IPS-NIHi11 (cell line): ENCODE results near the gene AK9.
"Not testable (repeated sequence)": the region's sequence is repeated elsewhere in the genome, so short reads cannot be mapped to it uniquely, and the experiment has no call there.

ENCODE experiments used
- DNase-seq: peaks from one replicate; pipeline ENCODE4 v3.0.0; 2012; ENCODE audit warnings: mixed read lengths, low spot score

AK9 gene

DNA sequence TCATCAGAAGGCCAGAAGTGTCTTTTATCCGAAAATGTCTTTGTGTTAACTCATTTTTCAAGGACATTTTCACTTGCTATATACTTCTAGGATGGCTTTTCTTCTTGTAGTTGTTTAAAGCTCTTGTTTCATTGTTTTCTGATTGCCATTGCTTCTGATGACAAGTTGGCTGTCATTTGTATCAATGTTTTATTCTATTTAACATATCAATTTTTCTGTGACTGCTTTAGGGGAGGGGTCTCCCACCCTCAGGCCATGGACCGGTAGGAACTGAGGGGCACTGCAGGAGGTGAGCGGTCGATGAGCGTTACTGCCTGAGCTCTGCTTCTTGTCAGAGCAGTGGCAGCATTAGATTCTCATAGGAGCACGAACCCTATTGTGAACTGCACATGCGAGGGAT lies 65.8 kb downstream of the AK9 start:
- DNase-seq = no peak

DNA sequence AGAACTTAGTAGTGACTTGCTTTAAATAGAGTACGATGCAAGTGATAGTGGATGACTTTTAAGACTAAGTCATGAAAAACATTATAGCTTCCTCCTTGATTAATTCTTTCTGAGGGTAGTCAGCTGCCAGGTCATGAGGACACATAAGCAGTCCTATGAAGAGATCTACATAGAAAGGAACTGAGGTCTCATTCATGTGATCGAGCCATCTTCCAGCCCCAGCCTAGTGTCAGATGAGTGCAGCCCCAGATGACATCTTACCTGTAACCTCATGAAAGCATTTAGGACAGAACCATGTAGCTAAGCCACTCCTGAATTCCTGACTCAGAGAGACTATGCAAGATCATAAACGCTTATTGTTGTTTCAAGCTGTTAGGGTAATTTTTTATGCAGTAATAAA lies 67.7 kb downstream of the AK9 start:
- DNase-seq = no peak

DNA sequence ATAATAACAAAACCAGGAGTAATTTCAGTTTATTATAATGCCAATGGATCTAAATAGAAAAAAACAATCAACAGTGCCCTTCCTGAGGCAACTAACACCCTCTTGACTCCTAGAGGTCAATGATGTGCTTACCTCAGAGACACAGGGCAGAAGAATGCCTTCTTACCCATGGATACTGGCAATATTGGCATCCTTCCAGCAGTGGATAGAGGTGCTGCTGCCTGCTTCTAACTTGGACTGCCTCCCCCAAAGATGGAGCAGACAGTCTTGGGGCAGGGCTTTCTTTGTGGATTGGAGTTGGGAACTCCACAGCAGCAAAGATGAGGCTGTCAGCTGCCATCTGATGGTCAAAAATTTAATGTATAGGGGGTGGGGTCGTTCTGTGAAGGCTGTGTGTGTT lies 78.7 kb downstream of the AK9 start:
- DNase-seq = no peak

DNA sequence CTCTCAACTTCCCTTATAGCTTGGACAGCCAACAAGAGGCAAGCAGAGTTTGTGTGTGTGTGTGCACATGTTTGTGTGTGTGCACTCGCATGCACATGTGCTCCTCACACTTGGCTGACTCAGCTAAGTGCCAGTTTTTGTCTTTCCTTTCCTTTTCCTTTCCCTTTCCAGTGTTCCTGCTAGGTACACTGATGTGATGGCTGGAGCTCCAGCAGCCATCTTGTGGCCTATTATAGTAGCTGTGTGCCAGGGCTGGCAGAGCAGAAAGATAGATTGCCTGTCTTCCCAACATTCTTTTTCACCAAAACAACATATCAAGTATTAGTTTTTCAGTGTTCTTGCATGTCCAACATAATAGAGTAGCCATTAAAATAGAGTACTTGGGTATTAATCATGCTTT lies 79.5 kb downstream of the AK9 start:
- no peak for DNase-seq

DNA sequence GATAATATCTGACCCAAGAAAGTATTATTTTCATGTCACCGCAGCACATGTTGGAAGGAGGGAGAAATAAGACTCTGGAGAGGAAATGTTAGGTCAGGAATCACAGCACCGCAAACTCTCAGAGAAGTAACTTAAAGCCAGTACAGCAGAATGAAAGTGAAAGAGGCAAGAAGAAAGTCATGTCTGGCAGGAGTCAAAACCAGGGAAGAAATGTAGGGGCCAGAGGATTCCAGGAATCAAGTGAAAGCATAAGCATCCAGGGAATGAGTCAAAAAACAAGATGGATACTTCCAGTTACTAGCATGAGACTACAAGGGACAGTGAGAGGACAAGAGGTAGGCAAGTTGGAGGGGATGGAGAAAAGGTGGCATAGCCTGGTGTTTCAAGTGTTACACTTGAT lies 80.4 kb downstream of the AK9 start:
- DNase-seq = no peak

DNA sequence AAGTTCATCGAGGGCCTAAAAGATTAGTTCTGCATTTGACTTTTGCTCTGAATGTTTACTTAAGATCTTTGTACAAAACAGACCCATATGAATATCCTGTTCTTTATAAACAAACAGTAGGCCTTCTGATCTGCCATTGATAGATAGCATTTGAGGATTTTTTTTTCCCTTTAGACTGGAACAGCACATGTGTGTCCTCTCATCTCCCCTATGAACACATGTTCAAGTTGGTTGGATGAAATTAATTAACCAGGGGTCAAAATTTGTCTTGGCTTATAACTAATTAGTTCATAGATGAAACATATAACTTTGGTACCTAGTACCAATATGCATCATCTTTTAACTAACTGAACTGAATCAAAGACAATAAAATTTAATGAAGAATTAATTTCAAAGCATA lies 81.3 kb downstream of the AK9 start:
- DNase-seq = no peak

DNA sequence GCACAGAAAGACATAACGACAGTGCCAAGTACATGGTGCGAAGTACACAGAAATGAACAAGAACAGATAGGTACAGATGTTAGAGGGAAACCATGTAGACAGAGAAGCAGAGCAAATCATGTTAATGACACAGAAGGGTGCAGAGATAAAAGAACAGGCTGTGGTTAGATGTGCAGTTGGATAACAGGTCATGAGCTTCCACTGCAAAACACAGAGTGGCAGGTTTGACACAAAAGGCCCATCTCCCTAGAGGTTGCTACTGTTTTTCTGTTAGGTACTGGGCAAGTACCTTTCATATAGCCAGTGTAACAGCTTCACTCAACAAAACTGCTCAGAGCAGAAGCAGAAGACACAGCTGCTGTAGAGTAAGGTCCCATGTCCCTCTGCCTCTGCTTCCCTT lies 84.6 kb downstream of the AK9 start:
- no peak for DNase-seq

DNA sequence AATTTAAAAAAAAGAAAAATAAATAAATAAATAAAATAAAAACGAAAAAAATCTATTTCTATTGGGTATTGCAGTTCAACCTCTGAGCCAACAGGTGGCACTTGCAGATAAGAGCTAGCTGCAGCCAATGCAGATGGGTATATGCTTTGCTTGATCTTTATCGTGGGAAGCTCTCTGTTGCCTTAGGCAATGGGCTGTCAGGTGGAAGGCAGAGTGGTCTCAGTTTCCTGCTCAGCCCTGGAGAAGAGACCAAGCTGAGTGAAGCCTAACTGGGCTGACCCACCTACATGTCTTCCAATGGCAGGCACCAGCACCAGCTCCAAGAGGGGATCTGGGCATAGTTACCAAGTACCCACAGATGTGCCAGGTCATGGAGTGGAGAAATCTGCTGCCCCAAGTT lies 95.0 kb downstream of the AK9 start:
- peak; percentile 42 for DNase-seq

DNA sequence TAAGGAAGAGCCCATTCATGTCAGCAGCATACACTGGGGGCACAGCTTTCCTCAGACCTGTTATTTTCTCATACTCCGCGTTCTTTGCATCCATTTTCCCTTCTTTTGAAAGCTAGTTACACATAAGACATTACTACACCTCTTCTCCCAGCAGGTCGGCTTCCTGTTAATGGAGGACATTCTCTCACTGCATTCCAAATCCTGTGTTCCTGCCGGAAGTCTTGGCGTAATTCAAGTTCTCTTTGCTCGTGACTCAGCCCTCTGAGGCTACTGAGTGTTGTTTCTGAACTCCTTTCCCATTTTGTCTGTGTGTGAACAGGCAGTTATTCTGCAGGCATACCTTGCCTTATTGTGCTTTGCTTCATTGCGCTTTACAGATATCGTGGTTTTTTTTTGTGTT lies 110.5 kb downstream of the AK9 start:
- DNase-seq = peak; percentile 24

DNA sequence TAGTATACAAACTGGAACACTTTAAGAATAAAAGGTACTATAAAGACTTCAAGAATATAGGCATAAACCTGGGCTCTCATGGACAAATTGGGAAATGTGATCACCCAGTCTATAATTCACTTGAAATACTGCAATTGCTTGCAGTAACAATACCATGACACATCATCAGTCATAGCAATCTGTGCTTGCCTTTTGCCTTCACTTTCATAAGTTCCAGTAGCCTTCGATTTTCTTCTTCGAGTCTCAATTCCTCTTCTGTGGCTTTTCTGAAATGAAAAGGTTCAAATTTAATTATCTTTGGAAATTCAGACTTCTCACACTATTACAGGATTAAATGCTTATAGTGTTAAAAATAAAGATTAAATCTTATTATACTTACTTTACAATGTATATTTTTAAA lies 111.6 kb downstream of the AK9 start:
- DNase-seq = no peak

DNA sequence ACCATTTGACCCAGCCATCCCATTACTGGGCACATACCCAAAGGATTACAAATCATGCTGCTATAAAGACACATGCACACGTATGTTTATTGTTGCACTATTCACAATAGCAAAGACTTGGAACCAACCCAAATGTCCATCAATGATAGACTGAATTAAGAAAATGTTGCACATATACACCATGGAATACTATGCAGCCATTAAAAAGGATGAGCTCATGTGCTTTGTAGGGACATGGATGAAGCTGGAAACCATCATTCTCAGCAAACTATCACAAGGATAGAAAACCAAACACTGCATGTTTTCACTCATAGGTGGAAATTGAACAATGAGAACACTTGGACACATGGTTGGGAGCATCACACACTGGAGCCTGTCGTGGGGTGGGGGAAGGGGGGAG lies 121.1 kb downstream of the AK9 start:
- DNase-seq = not testable (repeated sequence)

DNA sequence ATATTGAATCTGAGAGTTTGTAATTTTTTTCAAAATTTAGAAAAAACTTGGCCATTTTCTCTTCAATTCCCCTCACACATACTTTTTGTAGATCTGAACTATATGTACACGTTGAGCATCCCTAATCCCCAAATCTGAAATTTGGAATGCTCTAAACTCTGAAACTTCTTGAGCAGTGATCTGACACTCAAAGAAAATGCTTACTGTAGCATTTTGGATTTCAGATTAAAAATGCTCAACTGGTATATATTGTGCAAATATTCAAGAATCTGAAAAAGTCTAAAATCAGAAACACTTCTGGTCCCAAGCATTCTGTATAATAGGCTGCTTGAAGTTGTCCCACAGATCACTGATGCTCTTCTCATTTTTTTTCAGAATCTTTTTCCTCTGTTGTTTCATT lies 129.2 kb downstream of the AK9 start:
- no peak for DNase-seq

DNA sequence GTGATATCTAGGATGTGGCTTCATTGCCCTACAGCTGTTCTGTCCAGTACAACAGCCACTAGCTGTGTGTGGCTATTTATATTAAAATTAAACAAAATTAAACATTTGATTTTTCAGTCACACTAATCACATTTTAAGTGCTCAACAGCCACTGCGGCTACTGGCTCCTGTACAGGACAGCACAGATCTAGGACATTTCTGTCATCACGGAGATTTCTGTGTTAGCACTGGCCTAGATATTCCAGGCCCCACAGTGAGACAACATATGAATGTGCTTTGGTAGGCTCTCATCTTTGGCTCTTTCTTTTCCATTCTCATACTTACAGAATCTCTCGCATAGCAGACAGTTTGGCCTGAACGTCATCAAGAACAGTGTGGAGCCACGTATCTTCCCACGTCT lies 159.6 kb downstream of the AK9 start:
- DNase-seq = no peak

DNA sequence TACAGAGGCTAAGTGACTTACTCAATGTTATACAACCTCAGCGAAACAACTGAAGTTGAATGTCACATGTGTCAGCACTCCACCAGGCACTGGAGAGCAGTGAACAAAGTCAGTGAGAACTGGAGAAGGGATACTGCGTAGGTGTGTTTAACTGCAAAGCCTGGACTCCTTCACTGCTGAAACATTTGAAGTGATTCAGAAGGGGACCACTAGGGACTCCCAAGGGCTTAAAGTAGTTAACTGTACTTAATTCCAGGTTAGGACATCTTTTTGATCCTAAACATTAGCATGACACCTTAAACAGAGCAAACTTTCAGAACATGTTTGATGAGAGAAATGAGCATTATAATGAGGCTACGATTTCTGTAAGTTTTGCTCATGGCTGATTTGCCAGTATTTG lies 163.0 kb downstream of the AK9 start:
- peak; percentile 62 for DNase-seq

DNA sequence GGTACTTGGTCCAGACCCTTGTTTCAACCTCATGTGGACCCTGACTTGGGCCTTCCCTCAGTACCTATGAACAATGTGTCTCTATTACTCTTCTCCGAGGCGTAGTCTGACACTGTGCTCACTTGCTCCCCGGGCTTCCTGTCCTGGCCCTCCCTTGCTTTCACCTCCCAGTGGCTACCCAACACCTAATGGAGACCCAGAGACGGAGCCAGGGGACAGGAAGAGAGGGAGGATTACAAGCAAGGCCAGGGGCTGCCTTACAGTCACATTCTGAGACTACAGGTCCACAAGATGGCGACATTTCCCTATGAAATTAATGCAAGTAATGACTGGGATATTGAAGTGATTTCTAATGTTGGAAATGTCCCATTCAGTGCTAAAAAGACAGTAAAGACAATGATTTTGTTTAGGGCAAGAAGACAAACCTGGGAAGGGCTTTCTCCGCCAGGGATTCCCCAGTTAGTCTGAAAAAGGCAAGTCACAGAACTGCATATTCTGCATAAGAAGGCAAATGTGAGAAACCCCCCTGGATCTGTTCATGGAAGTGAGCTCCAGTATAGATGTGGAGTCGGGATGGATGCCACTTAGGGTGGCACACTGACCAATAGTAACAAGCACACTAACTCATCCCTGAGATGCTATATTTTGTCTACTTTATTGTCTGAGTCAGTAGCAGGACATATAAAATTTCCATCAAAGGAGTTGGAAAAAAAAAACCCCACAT lies 163.9 kb downstream of the AK9 start:
- DNase-seq = peak; percentile 76

DNA sequence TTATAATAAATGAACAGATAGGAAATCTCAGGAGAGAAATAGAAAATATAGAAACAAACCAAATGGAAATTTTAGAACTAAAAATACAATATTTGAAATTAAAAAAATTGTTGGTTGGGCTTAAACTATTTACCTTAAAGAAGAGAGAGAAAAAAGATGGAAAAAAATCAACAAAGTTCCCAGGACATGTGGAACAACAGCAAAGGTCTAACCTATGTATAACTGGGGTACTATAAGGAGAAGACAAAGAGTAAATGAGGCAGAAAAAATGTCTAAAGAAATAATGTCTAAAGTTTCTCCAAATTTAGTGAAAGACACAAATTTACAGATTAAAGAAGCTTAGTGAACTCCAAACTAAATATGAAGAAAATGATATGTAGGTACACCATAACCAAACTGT lies 166.9 kb downstream of the AK9 start:
- DNase-seq = no peak

DNA sequence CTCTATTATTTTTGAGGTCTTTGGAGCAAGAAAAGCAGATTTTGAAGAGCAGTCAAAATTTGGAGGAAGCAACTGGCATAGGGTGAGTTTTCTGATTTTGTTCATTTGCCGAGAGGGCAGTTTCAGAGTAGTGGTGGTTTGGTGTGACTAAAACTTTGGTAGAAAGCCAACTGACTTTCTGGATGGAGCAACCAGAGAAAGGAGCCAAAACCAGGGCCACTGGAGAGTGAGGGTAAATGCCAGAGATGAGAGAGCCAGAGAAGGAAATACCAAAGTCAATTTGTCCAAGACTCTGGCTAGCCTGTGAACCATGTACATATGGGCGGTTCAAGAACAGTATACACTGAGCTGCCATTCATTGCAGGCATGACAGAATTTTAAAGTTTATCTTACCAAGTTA lies 167.5 kb downstream of the AK9 start:
- no peak for DNase-seq

DNA sequence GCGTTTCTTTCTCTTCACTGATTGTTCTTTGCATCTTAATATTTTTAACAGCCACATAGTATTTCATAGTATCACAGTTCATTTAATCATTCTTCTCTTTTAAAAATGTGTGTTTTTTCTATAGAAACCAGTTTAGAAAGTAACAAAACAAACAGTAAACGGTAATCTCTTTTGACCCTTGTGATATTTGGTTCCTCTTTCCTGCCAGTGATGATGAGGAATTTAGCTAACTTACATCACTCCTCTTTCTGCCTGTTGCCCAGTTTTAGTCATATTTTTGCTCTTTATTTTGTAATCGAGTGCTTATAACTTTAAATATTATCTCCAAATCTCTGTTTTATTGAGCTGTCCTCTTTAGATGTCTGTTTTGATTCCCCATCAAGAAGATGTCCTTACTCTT lies 169.9 kb downstream of the AK9 start:
- DNase-seq = no peak

DNA sequence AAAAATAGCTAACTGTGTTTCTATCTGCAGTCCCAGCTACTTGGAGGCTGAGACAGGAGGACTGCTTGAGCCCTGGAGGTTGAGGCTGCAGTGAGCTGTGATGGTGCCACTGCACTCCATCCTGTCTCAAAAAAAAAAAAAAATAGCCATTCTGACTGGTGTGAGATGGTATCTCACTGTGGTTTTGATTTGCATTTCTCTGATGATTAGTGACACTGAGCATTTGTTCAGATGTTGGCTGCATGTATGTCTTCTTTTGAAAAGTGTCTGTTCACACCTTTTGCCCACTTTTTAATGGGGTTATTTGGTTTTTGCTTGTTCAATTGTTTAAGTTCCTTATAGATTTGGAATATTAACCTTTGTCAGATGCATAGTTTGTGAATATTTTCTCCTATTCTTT lies 171.4 kb downstream of the AK9 start:
- DNase-seq = not testable (repeated sequence)

DNA sequence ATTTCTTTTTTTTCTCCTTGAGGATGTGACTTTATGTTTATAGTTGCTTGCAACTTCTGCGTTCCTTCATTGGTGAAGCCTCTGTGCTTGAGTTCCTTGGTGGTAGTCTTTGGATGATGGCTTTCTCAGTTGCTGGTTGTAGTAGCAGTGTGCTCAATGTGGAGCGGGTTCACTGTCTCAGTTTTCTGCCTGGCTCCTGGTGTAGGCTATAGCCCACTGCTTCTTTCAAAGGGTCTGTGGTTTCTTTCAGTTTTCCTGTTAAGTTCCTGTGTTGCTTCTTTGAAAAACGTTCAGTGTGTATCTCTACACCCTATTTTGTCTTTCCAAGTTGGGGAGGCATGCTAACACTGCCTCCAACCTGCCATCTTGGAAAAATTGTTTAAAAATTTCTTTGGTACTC lies 174.1 kb downstream of the AK9 start:
- no peak for DNase-seq

DNA sequence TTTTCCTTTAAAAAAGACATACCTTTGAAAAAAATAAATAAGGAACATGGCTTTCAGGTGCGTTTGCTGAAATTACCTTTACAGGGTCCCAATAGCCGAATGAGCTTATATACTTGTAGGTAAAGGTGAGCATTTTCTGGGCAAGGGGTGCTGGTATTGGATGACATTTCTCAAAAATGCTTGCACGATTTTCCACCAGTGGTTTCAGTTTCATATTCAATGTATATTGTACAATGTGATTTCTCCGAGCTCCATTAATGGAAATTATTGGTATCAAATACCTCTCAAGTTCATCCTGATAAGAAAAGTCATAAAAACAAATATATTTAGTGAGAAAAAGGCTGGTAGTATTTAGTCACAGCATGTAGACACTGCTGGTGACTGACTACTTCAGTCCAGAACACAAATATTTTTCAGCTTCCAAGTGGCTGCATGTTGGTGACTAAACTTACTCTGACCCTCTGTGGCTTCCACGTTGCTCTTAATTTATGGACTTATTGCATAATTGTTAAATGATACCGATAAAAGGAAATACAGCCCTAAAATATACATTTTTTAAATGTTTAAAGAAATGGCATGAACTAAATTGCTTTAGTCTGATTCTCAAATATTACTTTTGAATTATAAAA lies 175.1 kb downstream of the AK9 start:
- DNase-seq = no peak

DNA sequence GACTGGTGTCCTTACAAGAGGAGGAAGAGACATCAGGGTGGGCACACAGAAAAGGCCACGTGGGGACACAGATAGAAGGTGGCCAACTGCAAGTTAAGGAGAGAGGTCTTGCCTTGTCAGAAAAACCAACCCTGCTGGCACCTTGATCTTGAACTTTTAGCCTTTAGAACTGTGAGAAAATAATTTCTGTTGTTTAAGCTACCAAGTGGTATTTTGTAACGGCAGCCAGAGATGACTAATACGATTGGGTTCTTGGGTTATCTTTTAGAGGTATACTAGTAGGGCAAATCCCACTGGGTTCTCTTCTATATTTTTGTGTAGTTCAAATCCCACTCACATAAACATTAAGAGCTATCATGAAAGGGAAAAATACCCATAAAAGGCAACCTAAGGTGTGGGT lies 176.1 kb downstream of the AK9 start:
- no peak for DNase-seq

DNA sequence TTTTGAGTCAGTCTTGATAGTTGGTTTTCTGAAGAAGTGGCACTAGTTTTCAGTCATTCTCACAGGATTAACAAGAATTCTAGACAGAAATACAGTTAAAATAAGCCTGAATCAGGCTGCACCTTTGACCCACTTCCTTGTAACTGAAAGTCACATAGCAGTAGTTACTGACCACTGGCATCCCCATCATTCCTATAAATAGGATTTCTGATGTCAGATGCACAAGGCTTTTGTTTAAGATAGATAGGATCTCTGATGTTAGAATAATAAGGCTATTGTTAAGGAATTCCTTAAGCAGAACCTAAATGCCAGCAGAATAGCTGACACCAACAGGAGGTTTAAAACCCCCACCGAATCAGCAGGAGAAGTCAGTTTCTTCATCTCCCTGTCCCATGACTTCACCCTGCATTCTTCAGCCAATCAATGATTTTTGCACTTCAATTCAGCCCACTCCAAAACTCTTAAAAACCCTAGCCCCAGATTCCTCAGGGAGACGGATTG lies 177.4 kb downstream of the AK9 start:
- DNase-seq = no peak

DNA sequence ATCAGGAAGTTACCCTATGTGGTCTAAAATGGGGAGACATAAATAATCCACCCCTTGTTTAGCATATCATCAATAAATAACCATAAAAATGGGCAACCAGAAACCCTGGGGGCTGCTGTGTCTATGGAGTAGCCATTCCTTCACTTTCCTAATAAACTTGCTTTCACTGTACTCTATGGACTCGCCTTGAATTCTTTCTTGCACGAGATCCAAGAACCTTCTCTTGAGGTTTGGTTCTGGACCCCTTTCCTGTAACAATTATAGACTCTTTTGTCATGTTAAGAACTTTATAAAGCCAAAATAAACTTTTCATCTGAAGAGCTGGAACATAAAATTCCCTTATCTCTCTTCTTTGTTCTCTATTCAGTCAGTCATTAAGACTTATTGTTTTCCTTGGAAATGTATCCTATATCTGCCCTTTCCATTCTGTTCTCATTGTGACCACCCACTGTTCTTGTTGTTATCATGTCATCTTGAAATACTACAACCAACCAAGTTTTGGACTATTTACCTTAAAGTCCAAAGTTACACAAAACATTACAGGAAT lies 178.7 kb downstream of the AK9 start:
- DNase-seq = no peak
